Measurements from ENCODE around the gene GPR142. TPM values are rescaled to one million over a fixed set of nuclear protein-coding genes. Genes with fewer than 3 reads are reported as not detected.

The GPR142 gene
- total and polyA plus RNA-seq, 2 of the 13 experiments (the other 11 are each of a cell fraction or from before 2014, with no cell fraction given), result not detected

GRCh38 chr17:74373838-74374606, 6.7 kb downstream of the GPR142 start (continued):
- TF ChIP-seq ATF3 (CRISPR knock-in tag; IDR thresholded peaks at IDR 0.05) (peak; percentile 95), ZNF446 (CRISPR knock-in tag; IDR thresholded peaks at IDR 0.05) (no peak; the same call in 1 of the 2 replicates), FOXO4 (CRISPR knock-in tag; conservative IDR thresholded peaks at IDR 0.05) (no peak), MED8 (CRISPR knock-in tag; IDR thresholded peaks at IDR 0.05; ENCODE audit: insufficient replicate concordance) (no peak), NCOA2 (CRISPR knock-in tag; IDR thresholded peaks at IDR 0.05) (peak; percentile 71; the same call in 1 of the 2 replicates), MYC (CRISPR knock-in tag; IDR thresholded peaks at IDR 0.05; ENCODE audit: borderline replicate concordance) (peak; percentile 32; the same call in 1 of the 2 replicates), ZNF362 (CRISPR knock-in tag; IDR thresholded peaks at IDR 0.05; ENCODE audit: borderline replicate concordance) (no peak), NR2C2 (CRISPR knock-in tag; IDR thresholded peaks at IDR 0.05; ENCODE audit: borderline replicate concordance) (peak; percentile 98), CHD2 (IDR thresholded peaks at IDR 0.05; ENCODE audit: low read depth, low read length) (no peak; the same call in 1 of the 2 replicates), ZXDC (CRISPR knock-in tag; IDR thresholded peaks at IDR 0.05) (no peak), HNF4G (IDR thresholded peaks at IDR 0.05; ENCODE audit: borderline replicate concordance, low read depth, low read length) (peak; percentile 97), HNF4G (CRISPR knock-in tag; IDR thresholded peaks at IDR 0.05; ENCODE audit: borderline replicate concordance, low read depth) (peak; percentile 98), FOXC1 (CRISPR knock-in tag; IDR thresholded peaks at IDR 0.05; ENCODE audit: borderline replicate concordance) (peak; percentile 71; the same call in 1 of the 2 replicates), ZNF687 (CRISPR knock-in tag; IDR thresholded peaks at IDR 0.05) (peak; percentile 75), GABPB1 (CRISPR knock-in tag; IDR thresholded peaks at IDR 0.05) (peak; percentile 93), ZNF24 (IDR thresholded peaks at IDR 0.05) (no peak), TEAD2 (CRISPR knock-in tag; IDR thresholded peaks at IDR 0.05) (no peak), EEA1 (CRISPR knock-in tag; IDR thresholded peaks at IDR 0.05; ENCODE audit: borderline replicate concordance) (no peak), NONO (IDR thresholded peaks at IDR 0.05) (no peak), NONO (CRISPR knock-in tag; conservative IDR thresholded peaks at IDR 0.05) (peak; percentile 89)

Data from HepG2 (cell line).